GM18507 (cell line): Measurements from ENCODE around the gene MSI2.
A peak's percentile ranks its signal among the peaks of the same experiment; 100 is the strongest.

Experiments
- DNase-seq: peaks from one replicate; pipeline ENCODE4 v3.0.0; 2011; ENCODE audit warnings: low read depth; ENCODE audit not compliant: insufficient read length; ENCODE audit errors: extremely low spot score
- FAIRE-seq: peaks from 2 replicates; lab custom pipeline; 2011; peaks lifted over from hg19 to GRCh38; lab: Jason Lieb, UNC

Gene MSI2

GRCh38 chr17:57462007-57462579, 205.8 kb downstream of the MSI2 start:
- peak; percentile 5 for FAIRE-seq
- DNase-seq, result no peak

DNA sequence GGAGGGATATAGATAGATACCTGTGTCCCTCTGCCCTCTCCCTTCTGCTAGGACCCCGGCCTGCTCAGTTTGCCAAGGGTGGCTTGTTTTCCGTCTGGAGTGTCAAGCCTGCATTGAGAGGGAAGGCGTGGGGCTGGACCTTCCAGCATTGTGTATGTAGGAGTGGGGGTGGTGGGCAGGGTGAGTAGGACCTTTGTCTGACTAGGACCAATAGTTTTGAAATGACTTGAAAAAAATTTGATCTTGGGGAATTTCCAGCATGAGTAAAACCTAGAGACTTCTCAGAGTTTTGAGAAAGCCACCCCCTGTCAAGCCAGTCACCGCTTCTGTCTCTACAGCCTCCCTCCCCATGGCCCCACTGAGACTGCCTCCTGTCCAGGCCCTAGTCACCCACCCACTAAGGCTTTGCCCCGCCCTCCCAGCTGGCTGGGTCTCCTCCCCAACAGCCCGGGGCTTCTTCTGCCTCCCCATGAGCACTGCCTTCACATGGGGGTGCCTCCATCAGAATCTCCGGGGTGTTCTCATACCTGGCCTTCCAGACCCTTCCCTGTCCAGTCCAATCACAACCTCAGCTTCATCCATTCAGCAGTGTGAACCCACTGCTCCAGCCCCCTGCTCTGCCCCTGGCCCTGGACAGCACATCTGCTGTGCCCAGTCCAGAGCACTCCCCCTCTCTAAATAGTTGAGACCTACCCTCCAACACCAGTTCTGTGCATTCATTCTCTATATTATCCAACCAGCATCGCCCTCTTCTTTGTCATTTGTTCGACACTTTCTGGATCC, 207.0 kb downstream of the MSI2 start:
- peak; percentile 94 for FAIRE-seq

DNA sequence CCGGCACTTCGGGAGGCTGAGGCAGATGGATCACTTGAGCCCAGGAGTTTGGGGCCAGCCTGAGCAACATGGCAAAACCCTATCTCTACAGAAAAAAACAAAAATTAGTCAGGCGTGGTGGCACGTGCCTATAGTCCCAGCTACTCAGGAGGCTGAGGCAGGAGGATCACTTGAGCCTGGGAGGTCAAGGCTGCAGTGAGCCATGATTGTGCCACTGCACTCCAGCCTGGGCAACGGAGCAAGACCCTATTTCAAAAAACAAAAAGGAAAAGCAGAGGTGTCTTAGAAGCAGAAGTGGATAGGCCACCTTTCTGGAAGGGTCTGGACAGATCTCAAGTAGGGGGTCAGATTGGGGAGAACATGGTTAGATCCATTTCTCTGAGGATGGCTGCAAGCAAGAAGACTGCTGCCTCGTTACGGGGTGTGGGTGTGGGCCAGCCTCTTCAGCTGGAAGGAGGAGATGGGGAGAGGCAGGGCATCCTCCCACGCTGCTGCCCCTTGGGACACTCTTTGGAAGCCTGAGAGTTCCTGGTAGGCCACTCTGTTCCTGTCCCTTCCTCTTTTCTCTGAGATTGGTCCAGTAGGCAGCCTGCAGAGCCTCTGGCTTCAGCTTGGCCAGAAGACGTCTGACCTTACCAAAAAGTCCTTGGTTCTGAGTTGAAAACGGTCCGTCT, 208.0 kb downstream of the MSI2 start:
- DNase-seq (no peak), FAIRE-seq (no peak)

More for the DNA sequence above, 207.0 kb downstream of the MSI2 start:
- DNase-seq, result peak; percentile 82

DNA sequence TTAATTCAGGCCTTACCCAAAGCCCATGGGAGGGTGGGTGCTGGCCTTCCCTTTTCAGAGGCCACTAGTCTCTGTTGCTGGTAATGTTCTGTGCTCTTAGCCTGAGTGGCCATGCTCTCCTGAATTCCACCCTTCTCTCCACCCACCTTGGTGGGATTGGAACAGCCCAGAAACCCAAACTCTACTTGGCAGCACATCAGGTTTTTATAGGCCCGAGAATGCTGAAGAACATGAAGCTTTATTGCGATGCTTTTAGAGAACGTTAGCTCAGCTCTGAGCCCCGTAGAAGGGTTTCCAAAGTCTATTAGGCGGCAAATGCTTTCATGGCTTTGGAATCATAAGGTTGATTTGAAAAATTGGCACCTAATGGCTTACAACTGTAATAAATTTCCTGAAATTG, 209.3 kb downstream of the MSI2 start:
- no peak for FAIRE-seq
- DNase-seq, result no peak

DNA sequence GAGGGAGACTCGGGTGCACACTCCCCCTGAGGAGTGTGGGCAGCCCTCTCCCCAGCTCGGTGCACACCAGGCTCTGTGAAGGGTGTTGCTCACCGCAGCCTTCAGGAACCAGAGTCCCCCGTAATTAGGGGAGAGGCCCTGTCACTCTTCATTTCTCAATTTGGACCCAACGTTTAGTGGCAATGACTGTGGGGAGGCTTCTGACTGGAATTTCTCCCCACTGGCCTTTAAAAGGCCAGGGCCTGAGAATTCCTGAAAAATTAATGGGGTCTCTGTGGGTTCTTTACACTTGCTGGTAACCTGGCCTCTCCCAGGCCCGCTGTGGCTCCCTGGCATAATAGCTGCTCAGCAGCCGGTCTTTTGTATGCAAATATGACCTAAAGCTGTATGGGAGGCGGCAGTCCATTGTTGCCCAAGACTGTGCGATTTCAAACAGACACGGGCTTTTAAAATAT, 209.7 kb downstream of the MSI2 start:
- DNase-seq (no peak), FAIRE-seq (no peak)

- DNase-seq, result no peak
- FAIRE-seq, result no peak
These were observed 210.2 kb downstream of the MSI2 start for GRCh38 chr17:57466521-57466920.

DNA sequence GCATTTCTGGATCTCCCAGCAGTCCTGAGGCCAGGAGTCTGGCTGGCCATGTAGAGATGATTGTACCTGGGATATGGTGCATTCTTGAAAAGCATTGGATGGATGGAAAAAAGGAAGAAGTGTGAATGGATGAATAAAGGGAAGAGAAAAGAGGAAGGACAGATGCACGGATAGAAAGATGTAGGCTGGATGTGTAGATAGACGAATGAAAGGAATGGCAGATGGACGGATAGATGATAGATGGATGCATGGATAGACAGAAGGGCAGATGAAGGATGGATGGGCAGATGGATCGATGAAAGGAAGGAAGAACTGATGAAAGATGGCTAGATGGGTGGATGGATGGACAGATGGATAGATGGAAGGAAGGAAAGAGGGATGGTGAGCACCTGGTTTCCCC, 210.9 kb downstream of the MSI2 start:
- FAIRE-seq, result no peak
- no peak for DNase-seq

DNA sequence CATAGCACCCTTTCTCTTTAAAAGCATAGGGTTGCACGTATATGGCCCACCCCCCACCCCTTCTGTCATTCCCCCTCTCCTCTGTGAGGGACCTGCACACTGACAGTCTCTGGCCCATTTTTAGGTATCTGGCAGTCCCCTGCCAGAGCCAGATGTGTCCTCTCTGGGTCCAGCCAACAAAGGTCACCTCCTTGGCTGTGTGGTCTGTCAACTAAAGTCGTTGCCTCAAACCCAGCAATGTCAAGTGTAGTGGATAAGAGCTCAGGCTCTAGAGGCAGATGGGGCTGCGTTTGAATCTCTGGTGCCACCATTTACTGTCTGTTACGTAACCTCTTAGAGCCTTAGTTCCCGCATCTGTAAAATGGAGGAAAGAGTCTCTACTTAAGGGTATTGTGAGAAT, 211.5 kb downstream of the MSI2 start:
- no peak for DNase-seq
- FAIRE-seq, result no peak

- DNase-seq, result no peak
These were observed 212.8 kb downstream of the MSI2 start for GRCh38 chr17:57468932-57469775.

DNA sequence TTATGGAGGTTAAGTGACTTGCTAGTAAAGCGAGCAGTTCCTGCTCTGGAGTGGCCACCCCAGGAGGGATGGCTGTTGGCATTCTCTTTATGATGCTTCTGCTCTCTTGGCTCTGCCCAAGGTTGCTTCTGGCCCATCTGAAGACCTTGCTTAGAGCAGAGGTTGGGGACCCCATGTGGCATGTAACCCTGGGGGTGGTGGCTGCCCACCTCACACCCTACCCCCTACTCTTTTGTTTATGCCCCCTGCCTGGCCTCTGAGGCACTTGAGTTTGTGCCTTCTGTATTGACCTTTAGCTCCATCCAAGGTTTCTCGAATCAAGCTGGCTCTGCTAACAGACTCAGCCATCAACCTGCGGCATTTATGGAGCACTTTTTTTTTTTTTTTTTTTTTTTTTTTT, 214.6 kb downstream of the MSI2 start:
- FAIRE-seq, result no peak
- no peak for DNase-seq

More at GRCh38 chr17:57468932-57469775, 212.8 kb downstream of the MSI2 start:
- peak; percentile 60 for FAIRE-seq

DNA sequence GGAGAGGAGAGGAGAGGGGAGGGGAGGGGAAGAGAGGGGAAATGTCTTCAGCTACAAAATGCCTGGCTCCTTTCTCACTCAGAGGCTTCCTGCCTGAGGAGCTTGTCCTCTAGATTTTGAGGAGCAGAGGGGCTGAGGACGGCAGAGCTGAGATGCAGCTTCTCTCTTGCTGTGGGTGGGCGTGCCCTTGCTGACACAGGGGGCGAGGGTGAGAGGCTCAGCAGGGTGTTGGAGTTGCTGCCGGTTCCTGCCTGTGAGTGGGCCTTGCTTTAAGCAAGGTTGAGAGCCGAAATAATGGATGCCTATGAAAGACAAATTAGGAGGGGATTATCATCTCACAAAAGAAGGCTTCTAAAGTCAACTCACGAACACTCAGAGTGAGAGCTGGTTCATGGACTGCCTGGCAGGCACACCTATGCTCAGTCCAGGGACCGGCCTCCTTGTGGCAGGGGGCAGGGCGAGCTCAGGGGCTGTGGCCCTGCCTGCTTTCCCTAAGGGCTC, 215.6 kb downstream of the MSI2 start:
- DNase-seq (no peak), FAIRE-seq (no peak)

DNA sequence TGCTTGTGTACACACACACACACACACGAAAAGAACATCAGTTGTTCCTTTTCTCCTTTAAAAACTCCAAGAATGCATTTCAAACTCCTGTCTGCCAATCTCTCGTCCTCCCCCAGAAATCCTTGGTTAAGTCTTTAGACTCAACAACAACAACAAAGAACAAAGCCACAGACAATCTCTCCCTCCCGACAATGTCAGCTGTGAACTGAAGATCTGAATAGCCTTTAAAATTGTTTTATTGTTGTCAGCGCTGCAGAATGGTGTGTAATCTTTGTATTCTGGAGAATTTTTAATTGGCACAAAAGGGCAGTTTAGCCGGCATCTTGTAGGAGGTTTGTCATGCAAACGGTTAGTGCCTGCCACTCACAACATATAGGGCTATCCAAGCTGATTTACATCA, 219.5 kb downstream of the MSI2 start:
- DNase-seq, result no peak
- FAIRE-seq, result no peak

DNA sequence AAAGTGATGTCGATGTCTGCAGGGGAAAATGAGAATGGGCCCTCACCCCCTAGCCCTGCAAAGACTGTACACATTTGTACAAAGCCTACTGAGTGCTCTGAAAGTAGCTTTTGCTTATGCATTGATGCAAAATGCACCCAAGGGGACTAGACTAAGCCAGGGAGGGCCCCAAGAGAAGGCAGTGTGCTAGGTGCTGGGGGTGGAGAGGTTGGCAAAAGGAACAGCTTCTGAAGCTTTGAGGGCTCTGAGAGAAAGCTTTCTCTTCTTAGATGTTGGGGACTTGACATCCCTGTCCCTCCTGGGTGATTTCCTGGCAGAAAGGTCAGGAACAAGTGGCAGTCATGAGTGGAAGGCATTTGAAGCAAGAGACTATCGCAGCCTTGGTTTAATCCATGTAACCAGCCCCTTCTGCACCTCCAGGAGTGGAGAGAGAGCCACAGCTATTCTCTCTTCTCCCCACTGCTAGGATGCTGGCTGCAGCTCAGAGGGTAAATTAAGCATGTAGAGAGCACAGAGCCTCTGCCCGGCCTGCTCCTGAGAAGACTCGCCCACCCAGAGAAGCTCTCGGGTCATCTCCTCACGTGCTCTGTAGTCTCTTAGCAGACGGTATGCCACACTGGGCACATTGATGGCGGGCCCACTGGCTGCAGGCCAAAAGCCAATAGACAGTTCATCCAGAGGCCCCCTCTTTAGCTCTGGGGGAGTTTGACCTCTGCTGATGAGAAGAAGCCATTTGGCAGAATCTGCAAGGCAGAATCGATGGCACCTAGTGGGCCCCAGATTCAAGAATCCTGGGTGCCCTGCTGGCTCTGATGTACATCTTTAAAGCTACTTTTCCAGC, 221.4 kb downstream of the MSI2 start:
- FAIRE-seq (no peak), DNase-seq (no peak)

DNA sequence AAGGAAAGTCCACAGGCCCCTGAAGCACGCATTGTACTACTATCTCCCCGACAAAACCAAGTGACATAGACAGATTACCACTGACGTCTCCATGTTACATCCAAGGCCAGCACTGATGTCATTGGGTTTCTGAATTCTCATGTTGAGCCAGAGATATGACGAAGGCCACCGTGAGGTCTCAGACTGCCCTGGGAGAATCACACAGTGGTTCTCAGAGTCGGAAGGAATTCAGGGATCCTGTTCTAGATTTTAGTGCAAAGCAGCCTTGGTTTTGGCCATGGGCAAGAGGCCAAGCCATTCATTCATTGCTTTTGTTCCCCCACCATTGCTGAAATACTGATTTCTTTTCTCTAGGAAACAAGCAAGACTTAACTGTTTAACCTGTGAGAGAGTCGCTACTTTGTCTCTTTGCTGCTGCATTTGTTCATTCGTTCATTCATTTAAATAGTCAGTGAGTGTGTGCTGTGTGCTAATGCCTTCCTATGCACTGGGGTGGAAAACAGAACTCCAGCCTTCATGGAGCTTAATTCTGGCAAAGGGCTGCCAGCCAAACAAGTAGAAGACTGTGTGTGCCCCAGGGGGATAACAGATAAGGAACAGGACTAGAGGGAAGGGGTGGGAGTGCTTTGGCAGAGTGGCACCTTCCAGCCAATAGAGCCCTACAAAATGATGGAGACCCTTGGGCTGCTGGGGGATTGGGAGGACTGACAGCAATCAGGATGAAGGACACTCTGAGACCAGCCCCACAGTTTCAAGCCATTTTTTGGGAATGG, 222.3 kb downstream of the MSI2 start:
- no peak for FAIRE-seq

DNA sequence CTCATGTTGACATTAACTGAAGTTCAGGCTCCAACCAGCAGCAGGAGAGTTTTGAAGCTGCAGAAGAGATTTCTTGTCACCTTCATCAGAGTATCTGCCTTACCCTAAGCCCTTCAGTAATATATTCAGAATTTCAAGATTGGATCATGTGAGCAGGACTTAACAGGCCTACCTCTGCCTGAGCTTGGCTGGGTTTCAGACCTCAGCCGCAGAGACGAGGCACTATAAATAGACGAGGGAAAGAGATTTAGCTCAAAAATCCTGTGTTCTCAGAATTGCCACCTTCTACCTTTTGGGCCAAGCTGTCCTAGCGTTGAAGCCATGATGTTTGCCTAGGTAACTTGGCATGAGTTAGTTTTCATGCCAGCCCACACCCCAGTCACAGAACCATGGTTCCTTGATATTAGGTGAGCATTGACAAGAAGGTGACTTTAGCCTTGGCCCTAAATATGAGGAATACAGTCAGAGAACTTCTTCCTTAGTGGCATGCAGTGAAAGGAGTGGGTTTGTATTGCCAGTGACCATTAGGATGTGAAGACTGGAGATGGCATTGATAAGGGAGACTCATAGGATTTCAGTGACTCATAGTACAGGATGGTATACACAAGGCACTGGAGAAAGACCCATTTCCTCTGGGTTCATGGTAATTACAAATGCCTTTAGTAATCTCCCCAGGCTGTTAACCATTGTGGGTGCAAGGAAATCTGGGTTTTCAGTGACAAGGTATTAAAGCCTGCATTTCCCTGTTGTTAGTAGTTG, 224.3 kb downstream of the MSI2 start:
- no peak for DNase-seq
- FAIRE-seq, result no peak

More for the DNA sequence above, 222.3 kb downstream of the MSI2 start:
- DNase-seq, result no peak

DNA sequence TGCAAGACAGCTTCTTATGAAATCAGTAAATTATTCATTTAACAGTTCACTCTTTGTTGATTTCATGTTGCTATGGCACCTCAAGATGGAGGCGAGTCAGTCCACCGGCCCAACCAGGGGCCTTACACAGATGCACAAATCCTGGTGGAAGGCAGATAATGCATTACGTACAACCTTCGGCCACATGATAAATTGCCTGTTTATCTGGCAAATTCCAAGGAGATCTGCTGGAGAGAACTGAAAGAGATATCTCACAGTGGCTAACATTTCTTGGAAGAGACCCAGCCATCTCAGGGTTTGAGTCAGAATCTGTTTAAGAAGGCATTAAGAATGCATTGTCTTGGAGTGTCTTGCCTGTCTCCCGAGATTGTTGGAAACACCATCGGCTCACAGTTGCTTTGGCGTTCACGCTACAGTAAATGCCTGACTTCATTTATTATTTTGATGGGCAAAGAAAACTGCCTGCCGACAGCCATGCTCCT, 225.6 kb downstream of the MSI2 start:
- FAIRE-seq (no peak), DNase-seq (no peak)

GRCh38 chr17:57482657-57483056, 226.3 kb downstream of the MSI2 start:
- no peak for FAIRE-seq

More at GRCh38 chr17:57482657-57483056, 226.3 kb downstream of the MSI2 start:
- DNase-seq, result no peak
